Stimulated activated CD8-positive, alpha-beta memory T cell treated with anti-CD3 and anti-CD28 coated beads, Interleukin-4, amount 100 ng/mL, for 48 hours (primary cell): Measurements from ENCODE around the gene MANF.

Experiments used
- DNase-seq: peaks from one replicate; pipeline ENCODE4 v3.0.0-alpha.2; 2020

Gene MANF

DNA sequence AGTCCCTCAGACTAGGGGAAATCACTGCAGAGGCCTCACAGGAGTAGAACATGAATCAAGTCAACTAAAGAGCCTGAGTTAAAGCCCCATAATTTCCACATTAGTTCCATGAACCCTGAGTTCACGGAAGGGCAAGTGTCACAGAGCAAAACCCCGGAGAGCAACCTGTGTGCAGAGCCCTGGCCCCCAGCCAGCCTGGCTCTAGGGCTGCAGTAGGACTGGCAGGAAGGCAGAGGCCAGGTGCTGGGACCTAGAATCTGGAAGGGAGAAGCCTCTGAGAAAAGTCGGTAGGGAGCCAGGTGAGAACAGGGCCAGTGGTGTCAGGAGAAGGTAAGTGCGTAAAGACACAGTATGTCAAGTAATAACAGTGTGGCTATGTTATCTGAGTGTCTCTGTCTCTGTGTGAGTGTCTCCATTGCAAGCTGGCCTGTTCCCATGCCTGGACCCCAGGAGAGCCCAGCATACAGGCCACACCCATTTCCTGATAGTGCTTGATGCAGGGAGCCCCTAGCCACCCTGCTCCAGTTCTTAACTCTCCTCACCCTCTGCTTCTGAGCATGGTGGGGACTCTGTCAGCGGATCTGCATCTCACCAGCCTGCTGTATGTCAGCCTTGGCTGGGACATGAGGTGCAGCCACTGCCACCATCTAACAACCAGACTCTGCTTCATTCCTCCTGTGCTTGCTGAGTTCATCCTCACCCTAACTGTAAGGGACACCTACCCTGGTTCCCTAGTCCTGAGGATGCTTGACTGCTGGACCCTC is 11.3 kb upstream of the MANF start:
- no peak for DNase-seq

DNA sequence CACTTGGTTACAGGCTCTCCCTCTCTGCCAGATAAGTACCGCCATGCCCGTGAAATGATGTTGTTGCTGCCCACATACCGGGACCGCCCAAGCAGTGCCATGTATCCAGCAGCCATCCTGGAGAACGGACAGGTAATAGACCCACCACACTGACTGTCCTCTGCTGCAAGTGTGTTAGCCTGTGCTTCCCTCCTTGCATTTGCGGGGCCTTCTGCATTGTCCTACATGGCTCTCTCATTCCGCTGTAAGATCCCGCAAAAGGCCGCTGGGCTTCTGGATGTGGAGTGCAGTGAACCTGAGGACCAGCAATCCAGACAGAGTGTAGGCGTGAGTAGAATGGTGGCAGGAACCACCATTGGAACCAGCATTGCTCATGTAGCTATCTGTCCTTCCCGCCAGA is 10.6 kb upstream of the MANF start:
- no peak for DNase-seq

GRCh38 chr3:51375136-51375535 is 10.0 kb upstream of the MANF start:
- DNase-seq: no peak

DNA sequence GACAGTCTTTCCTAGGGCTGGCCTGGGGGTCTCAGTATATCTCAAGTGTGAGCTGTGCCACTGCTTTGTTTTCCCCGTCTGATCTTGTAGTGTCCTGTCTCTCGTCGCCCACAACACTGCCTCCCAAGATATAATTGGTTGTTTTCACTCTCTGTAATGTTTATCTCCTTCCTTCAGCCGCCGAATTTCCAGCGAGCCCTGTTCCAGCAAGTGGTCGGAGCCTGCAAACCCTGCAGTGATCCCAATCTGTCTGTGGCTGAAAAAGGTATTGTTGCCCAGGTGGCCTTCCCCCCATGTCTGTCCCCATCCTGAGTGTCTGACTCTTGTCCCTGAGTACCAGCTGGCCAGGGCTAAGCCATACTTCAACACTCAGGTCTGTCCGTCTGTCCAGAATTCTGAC is 9.5 kb upstream of the MANF start:
- DNase-seq: no peak

- DNase-seq: no peak
Observed at GRCh38 chr3:51378065-51378464, 7.0 kb upstream of the MANF start.

DNA sequence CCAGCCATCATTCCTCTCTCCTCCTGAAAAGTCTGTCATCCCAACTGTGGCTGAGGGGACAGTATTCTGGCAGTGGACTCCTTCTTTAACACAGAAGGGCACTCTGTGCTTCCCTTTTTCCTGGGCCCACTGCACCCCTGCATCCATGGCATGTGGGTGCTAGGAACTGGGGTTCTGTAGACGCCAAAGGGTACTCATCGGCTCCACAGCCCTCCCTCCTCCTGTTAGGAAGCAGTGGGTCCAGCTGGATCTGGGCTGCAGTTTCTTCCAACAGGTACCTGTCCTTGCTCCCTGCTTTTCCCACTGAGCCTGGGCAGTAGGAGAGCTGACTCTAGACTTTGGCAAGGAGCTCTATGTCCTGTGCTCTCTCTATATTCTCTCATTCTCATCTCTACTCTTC is 6.4 kb upstream of the MANF start:
- no peak for DNase-seq

GRCh38 chr3:51379301-51379700 is 5.8 kb upstream of the MANF start:
- no peak for DNase-seq

- DNase-seq: no peak
Observed at GRCh38 chr3:51379746-51380455, 5.2 kb upstream of the MANF start.

DNA sequence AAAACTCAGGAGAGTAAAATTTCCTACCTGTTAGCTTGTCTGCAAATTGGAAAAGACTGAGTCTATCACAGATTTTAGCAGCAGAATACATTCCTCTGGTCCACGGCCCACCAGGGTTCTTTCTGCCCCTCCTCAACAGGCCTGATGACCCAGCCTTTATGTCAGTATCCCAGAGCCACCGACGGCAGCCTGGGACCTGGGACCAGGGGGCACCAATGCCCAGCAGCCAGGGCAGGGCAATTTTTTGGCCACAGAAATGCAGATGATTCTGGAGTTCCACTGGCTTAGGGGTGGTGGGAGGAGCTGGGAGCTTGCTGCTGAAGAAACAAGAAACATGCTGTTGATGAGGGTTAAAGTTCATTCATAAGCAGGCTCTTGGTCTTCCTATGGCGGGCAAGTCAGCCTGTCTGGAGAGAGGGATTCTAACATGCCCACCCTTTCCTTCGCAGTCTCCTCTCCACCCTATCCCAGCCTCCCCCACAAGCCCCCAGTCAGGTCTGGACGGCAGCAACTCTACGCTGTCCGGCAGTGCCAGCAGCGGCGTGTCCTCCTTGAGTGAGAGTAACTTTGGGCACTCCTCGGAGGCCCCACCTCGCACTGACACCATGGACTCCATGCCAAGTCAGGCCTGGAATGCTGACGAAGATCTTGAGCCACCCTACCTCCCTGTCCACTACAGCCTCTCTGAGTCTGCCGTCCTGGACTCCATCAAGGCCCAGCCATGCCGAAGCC is 4.3 kb upstream of the MANF start:
- no peak for DNase-seq

- DNase-seq: no peak
Observed at GRCh38 chr3:51381333-51381705, 3.8 kb upstream of the MANF start.

GRCh38 chr3:51382076-51382745 is 2.9 kb upstream of the MANF start:
- no peak for DNase-seq

DNA sequence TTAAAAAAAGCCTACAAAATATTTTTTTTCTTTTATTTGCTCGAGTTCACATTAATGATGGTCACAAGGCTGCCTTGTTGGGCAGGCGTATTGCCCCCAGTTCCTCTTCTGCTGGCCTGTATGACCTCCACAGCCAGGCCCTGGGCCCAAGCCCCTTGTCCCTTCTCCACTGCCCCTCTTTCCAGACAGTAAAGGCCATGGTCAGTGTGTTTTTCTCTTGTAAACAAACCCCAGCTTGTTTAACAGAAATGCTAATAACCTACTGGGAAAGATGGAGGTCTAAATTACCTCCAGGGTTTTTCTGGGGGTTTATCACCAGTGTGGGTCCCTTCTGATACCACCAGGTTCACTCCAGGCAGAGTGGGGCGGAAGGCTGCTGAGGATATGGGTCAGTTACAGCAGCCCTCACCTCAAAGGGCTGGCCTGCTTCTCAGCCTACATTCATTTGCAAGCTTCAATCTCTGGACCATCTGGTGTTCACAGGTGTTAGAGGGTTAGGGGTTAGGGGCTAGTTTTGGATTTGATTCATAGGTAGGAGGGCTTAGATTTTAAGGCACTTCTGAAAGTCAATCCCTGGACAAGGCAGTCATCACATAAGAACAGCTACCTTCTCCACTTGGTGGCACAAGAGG is 2.0 kb upstream of the MANF start:
- no peak for DNase-seq

DNA sequence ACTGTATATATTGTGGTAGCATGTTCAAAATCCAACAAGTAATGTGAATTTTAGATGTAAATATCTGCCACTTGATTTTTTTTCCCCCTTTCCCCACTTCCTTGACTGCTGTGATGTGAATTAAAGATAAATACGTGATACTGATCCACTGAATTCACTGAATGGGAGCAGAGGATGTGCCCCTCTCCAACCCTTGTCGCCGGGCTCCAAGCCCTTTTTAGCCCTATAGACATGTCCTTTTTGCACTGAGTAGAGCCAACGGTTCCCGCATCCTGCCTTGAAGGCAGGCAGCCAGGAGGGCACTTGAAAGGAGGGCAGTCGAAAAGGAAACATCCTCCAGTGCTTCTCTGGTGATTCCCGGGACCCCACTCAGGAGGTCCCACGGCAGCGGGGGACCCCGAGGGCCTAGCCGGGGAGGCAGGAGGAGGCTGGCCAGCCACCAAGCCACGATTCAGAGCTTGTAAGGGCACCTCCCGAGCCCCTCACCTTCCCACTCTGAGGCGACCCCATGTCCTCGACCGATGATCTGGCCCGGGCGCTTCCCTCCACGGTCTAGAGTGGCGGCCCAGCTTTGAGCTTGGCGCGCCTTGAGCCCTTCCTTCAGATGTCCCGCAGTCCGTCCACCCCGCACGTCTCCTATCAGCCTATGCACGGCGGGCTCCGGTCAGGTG is 901 bp upstream of the MANF start:
- peak; percentile 59 for DNase-seq

DNA sequence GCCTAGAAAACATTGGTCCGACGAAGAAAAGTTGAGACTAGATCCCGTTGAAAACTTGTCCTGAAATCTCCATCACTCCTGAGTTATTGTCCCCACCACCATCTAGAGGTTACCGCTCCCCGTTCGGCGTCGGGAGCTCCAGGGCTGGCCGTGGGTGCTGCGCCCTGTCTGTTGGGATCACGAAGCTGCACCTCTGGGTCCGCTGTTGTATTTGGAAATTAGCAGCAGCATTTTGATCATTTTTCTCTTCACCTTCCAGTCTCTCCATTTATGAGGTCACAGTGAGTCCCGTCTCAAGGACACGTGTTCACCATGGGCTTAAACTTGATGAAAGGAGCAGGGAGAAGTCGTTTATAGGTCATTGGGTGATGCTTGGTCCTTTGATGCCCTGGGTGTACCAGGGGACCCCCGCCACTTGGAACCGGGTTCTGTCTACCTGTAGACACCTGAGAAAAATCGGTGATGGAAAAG is 565 bp downstream of the MANF start:
- peak; percentile 34 for DNase-seq

GRCh38 chr3:51386159-51386851 is 1.2 kb downstream of the MANF start:
- peak; percentile 24 for DNase-seq

GRCh38 chr3:51386852-51387229 is 1.8 kb downstream of the MANF start:
- DNase-seq: peak; percentile 19

DNA sequence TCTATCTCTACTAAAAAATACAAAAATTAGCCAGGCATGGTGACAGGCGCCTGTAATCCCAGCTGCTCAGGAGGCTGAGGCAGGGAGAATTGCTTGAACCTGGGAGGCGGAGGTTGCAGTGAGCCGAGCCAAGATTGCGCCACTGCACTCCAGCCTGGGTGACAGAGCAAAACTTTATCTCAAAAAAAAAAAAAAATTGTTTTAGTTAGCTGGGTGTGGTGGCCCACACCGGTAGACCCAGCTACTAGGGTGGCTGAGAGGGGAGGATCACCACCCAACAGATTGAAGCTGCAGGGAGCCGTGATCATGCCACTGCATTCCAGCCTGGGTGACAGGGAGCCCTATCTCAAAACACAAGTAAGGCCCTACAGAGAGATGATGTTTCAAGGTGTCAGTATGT is 2.2 kb downstream of the MANF start:
- DNase-seq: peak; percentile 22

DNA sequence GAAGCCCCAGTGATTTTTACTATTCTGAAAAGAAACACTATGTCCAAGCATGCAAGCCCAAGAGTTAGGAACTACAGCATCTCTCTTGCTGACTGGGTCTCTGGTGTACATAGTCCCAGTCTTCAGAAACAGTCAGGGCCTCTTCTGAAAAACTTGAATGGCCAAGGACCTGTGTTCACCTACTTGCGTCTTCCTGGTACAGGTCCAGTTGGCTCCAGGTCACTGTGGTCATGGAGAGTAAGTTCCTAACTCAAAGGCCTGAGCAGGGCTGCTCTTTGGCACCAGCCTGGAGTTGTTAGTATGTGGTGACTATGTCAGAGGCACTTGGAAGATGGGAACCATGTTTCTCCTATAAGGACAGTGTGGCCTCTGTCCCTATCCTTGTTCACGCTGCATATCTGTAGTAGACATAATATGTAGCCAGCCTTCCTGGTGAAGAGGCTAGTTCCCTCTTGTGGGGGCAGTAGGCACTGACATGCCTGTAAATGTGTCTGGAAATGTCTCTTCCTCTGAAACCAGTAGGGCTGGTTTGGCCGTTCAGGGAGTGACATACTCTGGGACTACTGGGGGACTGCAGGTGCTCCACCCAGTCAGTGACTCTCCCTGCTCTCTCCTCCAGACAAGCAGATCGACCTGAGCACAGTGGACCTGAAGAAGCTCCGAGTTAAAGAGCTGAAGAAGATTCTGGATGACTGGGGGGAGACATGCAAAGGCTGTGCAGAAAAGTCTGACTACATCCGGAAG is 3.4 kb downstream of the MANF start:
- DNase-seq: peak; percentile 25

GRCh38 chr3:51389423-51390183 is 4.5 kb downstream of the MANF start:
- peak; percentile 70 for DNase-seq
